CD14-positive monocyte (primary cell): ENCODE results near the gene STK33. TPM values are rescaled to one million over a fixed set of nuclear protein-coding genes. Genes with fewer than 3 reads are reported as not detected.

Experiments used
- DNase-seq, 3 donors: peaks; one replicate each; pipeline ENCODE4 v3.0.0-alpha.2; 2011 to 2022
- H2AFZ ChIP-seq: 2 replicates; pipeline ENCODE4 v1.6.0; 2012; ENCODE audit warnings: mild to moderate bottlenecking, low read depth, low read length, inconsistent platforms; ENCODE audit not compliant: insufficient read depth, poor library complexity, severe bottlenecking
- H3K27ac ChIP-seq, 2 donors: 1 replicate in 1 of 2; 2 replicates in 1 of 2; pipeline ENCODE4 v1.5.1; 2012 to 2013; ENCODE audit warnings: low read length in 2 of 2, control low read depth in 1 of 2, inconsistent platforms in 1 of 2, low read depth in 1 of 2, mild to moderate bottlenecking in 1 of 2
- H3K27me3 ChIP-seq, 2 donors: one replicate each; pipeline versions ENCODE4 v1.6.0 to v1.6.1; 2011 to 2013; ENCODE audit warnings: low read length in 2 of 2; ENCODE audit not compliant: control insufficient read depth in 2 of 2, insufficient read depth in 2 of 2
- H3K36me3 ChIP-seq, 2 donors: replicated peaks in 1 of 2; 1 replicate in 1 of 2; 2 replicates in 1 of 2; pipeline versions ENCODE4 v1.5.1 to v1.6.1; 2012 to 2013; ENCODE audit warnings: low read length in 2 of 2, control low read depth in 1 of 2, inconsistent platforms in 1 of 2, mild to moderate bottlenecking in 1 of 2; ENCODE audit not compliant: insufficient read depth in 2 of 2, control insufficient read depth in 1 of 2
- H3K4me1 ChIP-seq, 2 donors: 1 replicate in 1 of 2; 2 replicates in 1 of 2; pipeline versions ENCODE4 v1.5.1 to v1.6.1; 2012 to 2013; ENCODE audit warnings: low read length in 2 of 2, control low read depth in 1 of 2, inconsistent platforms in 1 of 2, mild to moderate bottlenecking in 1 of 2, moderate library complexity in 1 of 2; ENCODE audit not compliant: insufficient read depth in 2 of 2, control insufficient read depth in 1 of 2
- H3K4me2 ChIP-seq: replicated peaks from 2 replicates; pipeline ENCODE3; 2012; ENCODE audit warnings: low read length, moderate library complexity, mild to moderate bottlenecking; ENCODE audit not compliant: poor library complexity, severe bottlenecking; ENCODE audit errors: extremely low read depth
- H3K4me3 ChIP-seq, 3 experiments: fragments of 200-600 bp in 1 of 3; sonication (generic) in 1 of 3; replicated peaks in 1 of 3; 1 replicate in 2 of 3; 2 replicates in 1 of 3; pipeline ENCODE4 v1.5.1; 2011 to 2013; ENCODE audit warnings: low read length in 3 of 3, mild to moderate bottlenecking in 3 of 3, control low read depth in 2 of 3, low read depth in 2 of 3, inconsistent platforms in 1 of 3, moderate library complexity in 1 of 3
- H3K79me2 ChIP-seq: 2 replicates; pipeline ENCODE4 v1.6.0; 2012; ENCODE audit warnings: mild to moderate bottlenecking, control low read depth, inconsistent platforms, low read length, moderate library complexity; ENCODE audit not compliant: insufficient read depth
- H3K9ac ChIP-seq: 2 replicates; pipeline ENCODE4 v1.6.0; 2017; ENCODE audit warnings: low read length, mild to moderate bottlenecking; ENCODE audit not compliant: insufficient read depth, poor library complexity, severe bottlenecking
- H3K9me3 ChIP-seq, 2 donors: replicated peaks in 1 of 2; 1 replicate in 1 of 2; 2 replicates in 1 of 2; pipeline versions ENCODE4 v1.5.1 to v1.6.1; 2012 to 2013; ENCODE audit warnings: low read length in 2 of 2, control low read depth in 1 of 2; ENCODE audit not compliant: control insufficient read depth in 1 of 2, insufficient read depth in 1 of 2
- H4K20me1 ChIP-seq: 2 replicates; pipeline ENCODE4 v1.6.0; 2012; ENCODE audit warnings: mild to moderate bottlenecking, low read length, control low read depth, moderate library complexity; ENCODE audit not compliant: insufficient read depth
- H3K27ac Mint-ChIP-seq, 7 donors: one replicate each; pipeline ENCODE4 v1.8.0; 2020; ENCODE audit warnings: mild to moderate bottlenecking in 7 of 7, mixed read lengths in 7 of 7, moderate library complexity in 6 of 7, inconsistent platforms in 2 of 7
- H3K27me3 Mint-ChIP-seq, 3 donors: one replicate each; pipeline ENCODE4 v1.8.0; 2021 to 2022; ENCODE audit warnings: low read depth in 3 of 3, mild to moderate bottlenecking in 3 of 3, mixed read lengths in 3 of 3, moderate library complexity in 3 of 3, inconsistent platforms in 1 of 3
- H3K36me3 Mint-ChIP-seq, 2 donors: one replicate each; pipeline ENCODE4 v1.8.0; 2020; ENCODE audit warnings: mixed read lengths in 2 of 2, inconsistent platforms in 1 of 2, mild to moderate bottlenecking in 1 of 2
- H3K4me1 Mint-ChIP-seq: one replicate; pipeline ENCODE4 v1.8.0; 2020; ENCODE audit warnings: mild to moderate bottlenecking, mixed read lengths
- H3K4me3 Mint-ChIP-seq, 2 donors: one replicate each; pipeline ENCODE4 v1.8.0; 2020; ENCODE audit warnings: mild to moderate bottlenecking in 2 of 2, mixed read lengths in 2 of 2, moderate library complexity in 1 of 2
- H3K9me3 Mint-ChIP-seq, 7 donors: one replicate each; pipeline ENCODE4 v1.8.0; 2020 to 2022; ENCODE audit warnings: mixed read lengths in 7 of 7, mild to moderate bottlenecking in 6 of 7, moderate library complexity in 6 of 7, inconsistent platforms in 2 of 7
- WGBS: methylation state at CpG from one replicate; pipeline ENCODE4 v1.1.5; 2013; ENCODE audit warnings: missing lambda C conversion rate; ENCODE audit not compliant: insufficient coverage; 5-methylcytosine and 5-hydroxymethylcytosine counted together
- intact Hi-C, 2 donors: fragments of 100-400 bp; cut with micrococcal nuclease; formaldehyde crosslinking; loops; one replicate each; pipeline versions ENCODE4 v1.15.0 to v1.15.1; 2023
- polyA plus RNA-seq, 3 donors: library from polyadenylated mRNA; depleted of rRNA in 1 of 3; unstranded in 2 of 3; stranded (reverse) in 1 of 3; fragments of 300-500 nt in 2 of 3; fragments of >200 nt in 1 of 3; fragmentation: Illumina TruSeq in 2 of 3; gene quantifications; 1 replicate in 2 of 3; 2 replicates in 1 of 3; pipeline ENCODE4 v1.2.3, GENCODE V29; 2012 to 2021
- TF ChIP-seq, protein P1 (sequence below): fragments of 200-600 bp; IDR thresholded peaks from one replicate; pipeline ENCODE4 v1.8.0; 2022; ENCODE audit warnings: antibody characterized with exemption, mild to moderate bottlenecking

Gene STK33
- polyA plus RNA-seq, 3 donors: not detected

DNA sequence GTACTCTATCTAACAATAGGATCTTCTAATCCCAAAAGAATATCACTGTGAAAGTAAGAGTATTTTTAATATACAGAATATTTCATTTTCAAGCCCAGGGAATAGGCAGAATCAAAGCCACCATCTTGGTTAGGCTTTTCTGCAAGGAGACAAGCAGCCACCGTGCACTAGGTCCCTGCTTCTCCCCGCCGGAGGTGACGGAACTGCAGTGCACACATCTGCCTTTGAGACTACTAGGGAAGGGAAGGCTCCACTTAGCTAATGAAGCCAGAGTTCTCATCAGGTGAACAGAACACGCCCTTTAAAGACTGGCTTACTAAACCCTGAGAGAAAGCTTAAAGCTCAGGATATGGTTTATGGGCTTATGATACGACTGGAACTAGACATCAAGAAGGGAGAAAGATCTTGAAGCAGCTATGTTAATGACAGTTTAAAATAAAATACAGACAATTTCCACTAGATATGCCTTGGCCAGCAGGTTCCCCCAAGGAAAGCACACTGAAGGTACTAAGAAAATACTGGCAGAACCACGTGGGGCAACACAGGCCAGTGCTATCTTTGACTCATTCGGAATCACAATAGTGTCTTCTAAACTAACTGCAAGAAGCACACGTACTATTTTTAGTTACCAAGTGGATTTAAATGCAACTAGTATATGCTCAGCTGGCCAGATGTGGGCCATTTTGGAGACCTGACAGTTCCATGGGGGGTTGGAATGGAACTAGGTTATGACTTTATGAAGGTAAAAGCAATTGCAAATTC, 203.0 kb downstream of the STK33 start:
- H3K9me3 Mint-ChIP-seq: peaks cover 0 to 3% (median under 1%) of the 10 kb centered on the region in 7 donors
- peaks cover 0 to 2% (median 0%) of the 10 kb centered on the region in 3 donors for H3K27me3 Mint-ChIP-seq

DNA sequence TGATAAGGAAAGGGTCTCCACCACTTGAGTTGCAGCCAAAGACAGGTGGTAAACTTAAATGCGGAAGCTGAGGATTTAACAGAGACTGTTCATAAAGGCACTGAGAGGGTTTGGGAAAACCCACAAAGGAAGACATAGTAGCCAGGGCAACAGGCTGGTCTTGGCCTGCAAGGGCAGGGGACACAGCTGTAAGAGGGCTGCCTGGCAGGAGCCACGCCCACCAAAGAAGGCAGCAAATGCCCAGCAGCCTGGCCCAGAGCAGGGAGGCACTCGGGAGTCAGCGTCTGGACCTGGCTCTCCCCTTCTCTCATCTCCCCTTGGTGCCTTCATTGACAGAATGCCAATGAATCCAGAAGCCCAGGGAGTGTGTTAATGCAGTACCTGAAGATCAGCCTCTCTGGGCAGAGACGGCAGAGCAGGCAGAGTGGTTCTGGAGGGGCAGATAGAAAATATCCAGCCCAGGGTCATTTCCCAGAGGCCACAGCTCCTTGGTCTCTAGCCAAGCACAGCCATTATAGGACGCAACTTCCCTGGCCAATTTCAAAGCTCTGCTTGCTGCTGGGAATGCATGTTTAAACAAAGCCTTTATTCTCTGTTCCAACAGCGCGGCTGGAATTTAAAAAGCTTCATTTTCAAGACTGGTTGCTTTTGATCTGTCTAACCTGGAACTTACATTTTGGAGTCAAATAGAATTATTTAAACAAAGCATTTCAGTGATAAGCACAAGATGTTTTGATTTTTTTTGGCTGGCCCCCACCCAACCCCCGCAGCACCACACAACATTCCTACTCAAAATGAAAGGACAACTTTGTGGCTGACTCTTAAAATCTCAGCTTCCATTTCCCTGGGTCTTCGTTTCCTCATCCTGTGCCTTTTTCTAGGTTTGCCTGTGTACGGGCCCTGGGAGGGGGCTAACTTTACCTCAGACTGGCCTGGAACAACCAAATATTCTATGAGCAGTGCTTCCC, 204.7 kb downstream of the STK33 start:
- H3K27me3 Mint-ChIP-seq: peaks cover 0 to 2% (median 2%) of the 10 kb centered on the region in 3 donors
- H3K4me3 ChIP-seq: no peak overlapping the region
- H3K4me3 Mint-ChIP-seq: no peak overlapping the region
- no peaks in the 10 kb centered on the region for H3K79me2 ChIP-seq
- no peak overlapping the region for H2AFZ ChIP-seq
- no peaks in the 10 kb centered on the region for H3K4me1 ChIP-seq
- H3K27me3 ChIP-seq: no peaks in the 10 kb centered on the region
- peak in 1 of 3 donors; percentile 24 for DNase-seq
- intact Hi-C loops: no loop called here
- H4K20me1 ChIP-seq: no peaks in the 10 kb centered on the region
- no peak overlapping the region for H3K27ac Mint-ChIP-seq
- peaks cover 4% of the 10 kb centered on the region for H3K4me1 Mint-ChIP-seq
- WGBS: 76% methylated on average over 7 of the region's 11 CpGs
- TF ChIP-seq, protein P1, sequence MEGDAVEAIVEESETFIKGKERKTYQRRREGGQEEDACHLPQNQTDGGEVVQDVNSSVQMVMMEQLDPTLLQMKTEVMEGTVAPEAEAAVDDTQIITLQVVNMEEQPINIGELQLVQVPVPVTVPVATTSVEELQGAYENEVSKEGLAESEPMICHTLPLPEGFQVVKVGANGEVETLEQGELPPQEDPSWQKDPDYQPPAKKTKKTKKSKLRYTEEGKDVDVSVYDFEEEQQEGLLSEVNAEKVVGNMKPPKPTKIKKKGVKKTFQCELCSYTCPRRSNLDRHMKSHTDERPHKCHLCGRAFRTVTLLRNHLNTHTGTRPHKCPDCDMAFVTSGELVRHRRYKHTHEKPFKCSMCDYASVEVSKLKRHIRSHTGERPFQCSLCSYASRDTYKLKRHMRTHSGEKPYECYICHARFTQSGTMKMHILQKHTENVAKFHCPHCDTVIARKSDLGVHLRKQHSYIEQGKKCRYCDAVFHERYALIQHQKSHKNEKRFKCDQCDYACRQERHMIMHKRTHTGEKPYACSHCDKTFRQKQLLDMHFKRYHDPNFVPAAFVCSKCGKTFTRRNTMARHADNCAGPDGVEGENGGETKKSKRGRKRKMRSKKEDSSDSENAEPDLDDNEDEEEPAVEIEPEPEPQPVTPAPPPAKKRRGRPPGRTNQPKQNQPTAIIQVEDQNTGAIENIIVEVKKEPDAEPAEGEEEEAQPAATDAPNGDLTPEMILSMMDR: no peak
- H3K27ac ChIP-seq: no peak overlapping the region
- no peaks in the 10 kb centered on the region for H3K36me3 Mint-ChIP-seq
- no peaks in the 10 kb centered on the region for H3K9me3 Mint-ChIP-seq
- no peak overlapping the region for H3K4me2 ChIP-seq
- H3K9ac ChIP-seq: no peak overlapping the region
- no peaks in the 10 kb centered on the region for H3K36me3 ChIP-seq
- no peaks in the 10 kb centered on the region for H3K9me3 ChIP-seq

More for the DNA sequence above, 203.0 kb downstream of the STK33 start:
- H3K9ac ChIP-seq: no peak overlapping the region
- H3K4me3 ChIP-seq: no peak overlapping the region
- Mint-ChIP-seq H3K4me1 (no peaks in the 10 kb centered on the region), H3K4me3 (no peak overlapping the region), H3K27ac (no peak overlapping the region), H3K36me3 (no peaks in the 10 kb centered on the region)
- no peak overlapping the region for H2AFZ ChIP-seq
- TF ChIP-seq, protein P1: no peak
- no peaks in the 10 kb centered on the region for H4K20me1 ChIP-seq
- 98% methylated on average over 7 of the region's 9 CpGs for WGBS
- intact Hi-C loops: no loop called here
- H3K9me3 ChIP-seq: no peaks in the 10 kb centered on the region
- no peak for DNase-seq
- no peak overlapping the region for H3K4me2 ChIP-seq
- no peaks in the 10 kb centered on the region for H3K36me3 ChIP-seq
- no peaks in the 10 kb centered on the region for H3K4me1 ChIP-seq
- H3K27ac ChIP-seq: no peak overlapping the region
- H3K27me3 ChIP-seq: no peaks in the 10 kb centered on the region
- no peaks in the 10 kb centered on the region for H3K79me2 ChIP-seq
